Measurements from ENCODE around the gene ZNF71.
"Not testable (repeated sequence)": the region's sequence is repeated elsewhere in the genome, so short reads cannot be mapped to it uniquely, and the experiment has no call there.

ZNF71 gene

DNA sequence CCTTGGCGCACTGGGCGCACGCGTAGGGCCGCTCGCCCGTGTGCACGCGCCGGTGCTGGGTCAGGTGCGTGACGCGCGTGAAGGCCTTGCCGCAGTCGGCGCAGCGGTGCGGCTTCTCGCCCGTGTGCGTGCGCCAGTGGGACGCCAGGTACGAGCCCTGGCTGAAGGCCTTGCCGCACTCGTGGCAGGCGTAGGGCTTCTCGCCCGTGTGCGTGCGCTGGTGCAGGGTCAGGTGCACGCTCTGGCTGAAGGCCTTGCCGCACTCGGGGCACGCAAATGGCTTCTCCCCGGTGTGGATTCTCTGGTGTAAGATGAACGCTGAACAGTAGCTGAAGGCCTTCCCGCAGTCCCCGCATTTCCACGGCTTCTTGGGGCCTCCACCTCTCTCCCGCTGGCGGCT lies 69.4 kb downstream of the ZNF71 start:
- TF ChIP-seq, protein P1, sequence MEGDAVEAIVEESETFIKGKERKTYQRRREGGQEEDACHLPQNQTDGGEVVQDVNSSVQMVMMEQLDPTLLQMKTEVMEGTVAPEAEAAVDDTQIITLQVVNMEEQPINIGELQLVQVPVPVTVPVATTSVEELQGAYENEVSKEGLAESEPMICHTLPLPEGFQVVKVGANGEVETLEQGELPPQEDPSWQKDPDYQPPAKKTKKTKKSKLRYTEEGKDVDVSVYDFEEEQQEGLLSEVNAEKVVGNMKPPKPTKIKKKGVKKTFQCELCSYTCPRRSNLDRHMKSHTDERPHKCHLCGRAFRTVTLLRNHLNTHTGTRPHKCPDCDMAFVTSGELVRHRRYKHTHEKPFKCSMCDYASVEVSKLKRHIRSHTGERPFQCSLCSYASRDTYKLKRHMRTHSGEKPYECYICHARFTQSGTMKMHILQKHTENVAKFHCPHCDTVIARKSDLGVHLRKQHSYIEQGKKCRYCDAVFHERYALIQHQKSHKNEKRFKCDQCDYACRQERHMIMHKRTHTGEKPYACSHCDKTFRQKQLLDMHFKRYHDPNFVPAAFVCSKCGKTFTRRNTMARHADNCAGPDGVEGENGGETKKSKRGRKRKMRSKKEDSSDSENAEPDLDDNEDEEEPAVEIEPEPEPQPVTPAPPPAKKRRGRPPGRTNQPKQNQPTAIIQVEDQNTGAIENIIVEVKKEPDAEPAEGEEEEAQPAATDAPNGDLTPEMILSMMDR (IDR thresholded peaks at IDR 0.05; ENCODE audit: low read depth, low read length, missing control alignments), result no peak
- no peak for DNase-seq (ENCODE audit: low read depth)
- H3K4me3 ChIP-seq (ENCODE audit: low read depth, low read length), result no peak overlapping the region

DNA sequence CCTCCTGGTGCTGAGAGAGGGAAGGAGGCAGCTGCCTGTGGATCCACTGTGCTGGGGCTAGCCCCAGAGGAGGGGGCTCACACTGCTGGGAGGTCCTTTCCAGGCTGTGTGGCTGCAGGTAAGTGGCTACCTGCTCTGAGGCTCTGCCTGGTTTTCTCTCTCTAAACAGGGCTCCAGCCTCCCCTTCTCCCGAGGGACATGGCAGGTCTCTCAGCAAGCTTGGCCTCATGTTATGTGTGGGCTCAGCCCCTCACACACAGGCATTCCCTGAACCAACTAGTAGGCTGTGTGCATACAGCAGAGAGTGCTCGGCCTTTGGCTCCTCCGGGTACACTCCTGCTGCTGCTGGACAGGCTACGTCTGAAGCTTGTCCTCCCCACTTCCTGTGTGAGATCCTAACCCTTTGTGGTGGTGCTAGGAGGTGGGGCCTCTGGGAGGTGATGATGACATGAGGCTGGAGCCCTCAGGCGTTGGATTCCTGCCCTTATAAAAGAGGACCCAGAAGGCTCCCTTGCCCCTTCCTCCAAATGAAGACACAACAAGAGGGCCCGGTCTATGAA lies 72.3 kb downstream of the ZNF71 start:
- no peak for DNase-seq (ENCODE audit: low read depth)
- TF ChIP-seq, protein P1 (IDR thresholded peaks at IDR 0.05; ENCODE audit: low read depth, low read length, missing control alignments), result no peak
- H3K4me3 ChIP-seq (ENCODE audit: low read depth, low read length), result no peak overlapping the region

DNA sequence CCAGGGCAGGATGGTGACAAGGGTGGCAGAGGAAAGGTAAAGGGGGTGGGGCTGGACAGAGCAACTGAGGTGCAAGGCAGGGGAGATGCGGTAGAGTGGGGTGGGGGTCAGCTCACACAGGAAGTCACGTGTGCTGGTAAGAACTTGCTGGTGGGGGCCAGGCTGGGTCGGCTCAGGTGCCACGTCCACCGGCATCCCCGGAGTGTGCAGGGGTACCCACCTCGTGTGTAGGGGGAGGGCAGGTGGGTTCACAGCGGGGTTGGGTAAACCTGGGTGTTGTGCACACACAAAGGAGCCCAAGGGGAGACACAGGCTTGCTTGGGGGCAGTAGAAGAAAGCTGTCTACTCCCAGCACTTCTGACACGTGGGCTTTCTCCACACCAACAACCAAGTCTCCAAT lies 73.6 kb downstream of the ZNF71 start:
- DNase-seq (ENCODE audit: low read depth), result no peak
- TF ChIP-seq, protein P1 (IDR thresholded peaks at IDR 0.05; ENCODE audit: low read depth, low read length, missing control alignments), result no peak
- no peak overlapping the region for H3K4me3 ChIP-seq (ENCODE audit: low read depth, low read length)

DNA sequence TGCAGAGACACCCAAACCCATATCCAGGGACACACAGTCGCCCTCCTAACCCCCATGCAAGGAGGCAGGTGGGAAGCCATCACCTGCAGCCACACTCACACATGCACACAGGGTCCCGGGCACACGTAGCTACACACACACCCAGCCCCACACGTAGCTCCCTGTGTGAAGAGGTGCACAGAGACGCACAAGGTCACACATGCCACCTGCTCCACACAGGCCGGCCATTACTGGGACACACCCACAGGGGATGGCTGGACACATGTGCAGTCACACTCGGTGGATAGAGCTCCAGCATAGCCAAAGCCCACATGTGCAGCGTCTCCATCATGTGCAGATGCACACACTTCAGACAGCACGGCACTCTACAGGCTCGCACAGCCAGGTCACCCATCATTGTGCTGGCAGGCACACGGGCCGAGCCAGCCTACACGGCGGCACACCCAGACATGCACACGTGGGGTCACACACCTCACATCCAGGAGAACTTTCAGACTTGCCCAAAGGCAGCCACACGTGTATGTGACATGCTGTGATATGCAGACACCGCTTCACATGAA lies 75.4 kb downstream of the ZNF71 start:
- H3K4me3 ChIP-seq (ENCODE audit: low read depth, low read length), result no peak overlapping the region
- TF ChIP-seq, protein P1 (IDR thresholded peaks at IDR 0.05; ENCODE audit: low read depth, low read length, missing control alignments), result no peak
- DNase-seq (ENCODE audit: low read depth), result no peak

DNA sequence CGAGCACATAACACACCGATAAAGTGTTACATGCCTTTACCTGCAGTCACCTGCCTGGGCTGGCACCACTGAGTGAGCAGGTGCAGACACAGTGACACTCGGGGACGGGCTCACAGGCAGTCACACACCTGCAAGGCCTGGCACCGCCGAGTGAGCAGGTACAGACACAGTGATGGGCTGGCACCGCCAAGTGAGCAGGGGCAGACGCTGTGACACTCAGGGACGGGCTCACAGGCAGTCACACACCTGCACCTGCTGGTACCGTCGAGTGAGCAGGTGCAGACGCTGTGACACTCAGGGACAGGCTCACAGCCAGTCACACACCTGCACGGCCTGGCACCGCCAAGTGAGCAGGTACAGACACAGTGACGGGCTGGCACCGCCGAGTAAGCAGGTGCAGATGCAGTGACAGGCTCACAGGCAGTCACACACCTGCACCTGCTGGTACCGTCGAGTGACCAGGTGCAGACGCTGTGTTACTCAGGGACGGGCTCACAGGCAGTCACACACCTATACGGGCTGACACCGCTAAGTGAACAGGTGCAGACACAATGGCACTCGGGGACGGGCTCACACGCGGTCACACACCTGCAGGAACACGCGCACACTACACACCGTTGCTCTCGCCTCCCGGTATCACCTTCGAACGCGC lies 76.0 kb downstream of the ZNF71 start:
- TF ChIP-seq, protein P1 (IDR thresholded peaks at IDR 0.05; ENCODE audit: low read depth, low read length, missing control alignments), result no peak
- no peak for DNase-seq (ENCODE audit: low read depth)
- H3K4me3 ChIP-seq (ENCODE audit: low read depth, low read length), result no peak overlapping the region

DNA sequence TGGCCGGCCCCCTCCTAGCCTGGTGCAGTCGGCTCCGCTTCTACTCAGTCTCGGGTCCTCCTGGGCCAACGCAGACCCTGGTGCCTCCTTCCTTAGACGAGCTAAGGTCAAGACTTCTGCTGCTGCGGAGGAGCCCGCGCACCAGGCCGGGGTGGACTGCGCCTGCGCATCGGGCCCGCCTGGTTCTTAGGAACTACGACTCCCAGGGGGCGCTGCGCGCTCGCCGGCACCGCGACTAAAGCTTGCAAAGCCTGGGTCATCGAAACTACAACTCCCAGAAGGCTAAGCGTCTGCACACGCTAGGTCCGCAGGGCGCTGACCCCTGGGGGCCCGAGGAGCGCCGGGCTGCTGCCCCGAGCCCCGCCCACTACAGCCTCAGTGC lies 76.5 kb downstream of the ZNF71 start, which contains the start of gene ZNF835:
ZNF835 (minus strand) TSS at position 145 of the 382 bp plus-strand sequence. CDS start 6,559 bp downstream, outside the sequence.
- no peak within 1 kb of the TSS for H3K4me3 ChIP-seq (ENCODE audit: low read depth, low read length)
- TF ChIP-seq, protein P1 (IDR thresholded peaks at IDR 0.05; ENCODE audit: low read depth, low read length, missing control alignments), result no peak
- no peak for DNase-seq (ENCODE audit: low read depth)

DNA sequence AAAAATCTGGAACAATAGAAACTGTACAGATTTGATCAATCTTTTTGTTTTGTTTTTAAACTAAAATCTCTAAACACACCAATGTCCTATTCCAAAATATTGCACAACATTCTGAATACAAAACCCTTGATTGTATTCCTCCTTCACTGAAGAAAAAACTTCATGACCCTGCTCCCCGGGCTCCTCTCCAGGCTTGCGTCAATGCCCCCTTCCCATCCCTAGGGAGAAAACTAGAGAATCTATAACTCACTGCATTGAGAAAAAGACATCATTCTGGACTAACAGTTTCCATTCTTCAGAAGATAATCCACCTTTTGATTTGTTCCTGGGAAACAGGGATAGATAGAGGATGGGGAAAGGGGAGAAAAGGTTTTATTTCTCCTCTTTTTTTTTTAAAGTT lies 77.5 kb downstream of the ZNF71 start:
- not testable (repeated sequence) for DNase-seq (ENCODE audit: low read depth); H3K4me3 ChIP-seq (ENCODE audit: low read depth, low read length)

Measured in GM12864 (cell line).